Measurements from ENCODE around the gene APOA1.

- TF ChIP-seq EZH2 (IDR thresholded peaks at IDR 0.05), result no peak
- no peak for TF ChIP-seq CTCF (IDR thresholded peaks at IDR 0.05)
These were observed 45.0 kb upstream of the APOA1 start for GRCh38 chr11:116882386-116882785.
